GM12865 (cell line): ENCODE results near the gene CFAP61.

Experiments used
- DNase-seq: peaks from one replicate; pipeline ENCODE4 v3.0.0; 2010; ENCODE audit warnings: low read depth
- H3K4me3 ChIP-seq: 2 replicates; pipeline ENCODE4 v1.5.1; 2011; ENCODE audit warnings: mild to moderate bottlenecking, low read depth, low read length, control low read depth
- CTCF ChIP-seq: IDR thresholded peaks from 2 replicates; pipeline ENCODE4 v1.5.1; 2011; ENCODE audit warnings: low read length, control low read depth, low read depth, inconsistent platforms; ENCODE audit not compliant: insufficient read depth; ENCODE audit errors: missing control alignments

The CFAP61 gene

GRCh38 chr20:20188647-20189046, 136.3 kb downstream of the CFAP61 start:
- DNase-seq, result peak; percentile 48
- no peak overlapping the region for H3K4me3 ChIP-seq
- TF ChIP-seq CTCF, result no peak

- no peak for TF ChIP-seq CTCF
- no peak for DNase-seq
- H3K4me3 ChIP-seq, result no peak overlapping the region
Observed at GRCh38 chr20:20192366-20192765, 140.0 kb downstream of the CFAP61 start.

GRCh38 chr20:20195021-20195705, 142.8 kb downstream of the CFAP61 start:
- DNase-seq, result no peak
- TF ChIP-seq CTCF, result no peak
- H3K4me3 ChIP-seq, result no peak overlapping the region

GRCh38 chr20:20196610-20197009, 144.3 kb downstream of the CFAP61 start:
- no peak for TF ChIP-seq CTCF
- DNase-seq, result no peak
- no peak overlapping the region for H3K4me3 ChIP-seq

GRCh38 chr20:20198011-20198410, 145.7 kb downstream of the CFAP61 start:
- TF ChIP-seq CTCF, result no peak
- H3K4me3 ChIP-seq, result no peak overlapping the region
- no peak for DNase-seq

GRCh38 chr20:20199361-20200160, 147.2 kb downstream of the CFAP61 start:
- no peak overlapping the region for H3K4me3 ChIP-seq
- DNase-seq, result no peak
- TF ChIP-seq CTCF, result no peak
